ENCODE measurements around the gene SLFN11.

Gene SLFN11

GRCh38 chr17:35322749-35323148, 50.7 kb downstream of the SLFN11 start:
- TF ChIP-seq EZH2phosphoT487 (IDR thresholded peaks at IDR 0.05; ENCODE audit: borderline replicate concordance, low read length) (no peak), CTCF (IDR thresholded peaks at IDR 0.05; ENCODE audit: low read depth, low read length, poor library complexity, severe bottlenecking) (no peak)
- no peak overlapping the region for H3K27ac ChIP-seq (ENCODE audit: low read depth, low read length)
- H4K20me1 ChIP-seq (ENCODE audit: control insufficient read depth, insufficient read depth, low read depth, low read length) = no peaks in the 10 kb centered on the region
- no peaks in the 10 kb centered on the region for H3F3A ChIP-seq (ENCODE audit: control insufficient read depth, insufficient read depth)
- H3K4me2 ChIP-seq (ENCODE audit: low read length) = no peak overlapping the region
- peaks cover 4% of the 10 kb centered on the region; the same call in 1 of the 2 replicates for H3K9me3 ChIP-seq (ENCODE audit: control insufficient read depth, insufficient read depth, low read length)
- no peaks in the 10 kb centered on the region for H3K9me2 ChIP-seq (replicated peaks; ENCODE audit: control insufficient read depth, low read length)
- no peaks in the 10 kb centered on the region for H3K36me3 ChIP-seq (ENCODE audit: control insufficient read depth, low read length)
- H3K4me1 ChIP-seq (ENCODE audit: control insufficient read depth, low read length) = no peaks in the 10 kb centered on the region
- H3K79me2 ChIP-seq (ENCODE audit: control insufficient read depth, low read length) = no peaks in the 10 kb centered on the region
- H3K27me3 ChIP-seq (ENCODE audit: control insufficient read depth, low read length) = peaks cover 5% of the 10 kb centered on the region; the same call in 1 of the 2 replicates
- no peak overlapping the region for H3K4me3 ChIP-seq (ENCODE audit: low read length)

DNA sequence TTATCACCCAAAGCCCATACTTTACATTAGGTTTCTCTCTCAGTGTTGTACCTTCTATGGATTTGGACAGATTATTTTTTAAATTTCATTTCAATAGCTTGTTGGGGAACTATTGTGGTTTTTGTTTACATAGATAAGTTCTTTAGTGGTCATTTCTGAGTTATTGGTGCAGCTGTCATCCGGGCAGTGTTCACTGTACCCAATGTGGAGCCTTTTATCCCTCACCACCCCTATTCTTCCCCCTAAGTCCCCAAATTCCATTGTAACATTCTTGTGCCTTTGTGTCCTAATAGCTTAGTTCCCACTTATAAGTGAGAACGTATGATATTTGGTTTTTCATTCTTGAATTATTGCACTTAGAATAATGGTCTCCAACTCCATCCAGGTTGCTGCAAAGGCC, 57.5 kb downstream of the SLFN11 start:
- H4K20me1 ChIP-seq (ENCODE audit: control insufficient read depth, insufficient read depth, low read depth, low read length) = no peaks in the 10 kb centered on the region
- H3F3A ChIP-seq (ENCODE audit: control insufficient read depth, insufficient read depth) = no peaks in the 10 kb centered on the region
- H3K36me3 ChIP-seq (ENCODE audit: control insufficient read depth, low read length) = no peaks in the 10 kb centered on the region
- no peak overlapping the region for H3K4me3 ChIP-seq (ENCODE audit: low read length)
- H3K27ac ChIP-seq (ENCODE audit: low read depth, low read length) = no peak overlapping the region
- no peak overlapping the region for H3K4me2 ChIP-seq (ENCODE audit: low read length)
- no peaks in the 10 kb centered on the region for H3K79me2 ChIP-seq (ENCODE audit: control insufficient read depth, low read length)
- H3K9me3 ChIP-seq (ENCODE audit: control insufficient read depth, insufficient read depth, low read length) = no peaks in the 10 kb centered on the region
- TF ChIP-seq EZH2phosphoT487 (IDR thresholded peaks at IDR 0.05; ENCODE audit: borderline replicate concordance, low read length) (no peak), CTCF (IDR thresholded peaks at IDR 0.05; ENCODE audit: low read depth, low read length, poor library complexity, severe bottlenecking) (no peak)
- no peaks in the 10 kb centered on the region for H3K9me2 ChIP-seq (replicated peaks; ENCODE audit: control insufficient read depth, low read length)
- H3K4me1 ChIP-seq (ENCODE audit: control insufficient read depth, low read length) = peaks cover 4% of the 10 kb centered on the region
- H3K27me3 ChIP-seq (ENCODE audit: control insufficient read depth, low read length) = peaks cover 5% of the 10 kb centered on the region; the same call in 1 of the 2 replicates

DNA sequence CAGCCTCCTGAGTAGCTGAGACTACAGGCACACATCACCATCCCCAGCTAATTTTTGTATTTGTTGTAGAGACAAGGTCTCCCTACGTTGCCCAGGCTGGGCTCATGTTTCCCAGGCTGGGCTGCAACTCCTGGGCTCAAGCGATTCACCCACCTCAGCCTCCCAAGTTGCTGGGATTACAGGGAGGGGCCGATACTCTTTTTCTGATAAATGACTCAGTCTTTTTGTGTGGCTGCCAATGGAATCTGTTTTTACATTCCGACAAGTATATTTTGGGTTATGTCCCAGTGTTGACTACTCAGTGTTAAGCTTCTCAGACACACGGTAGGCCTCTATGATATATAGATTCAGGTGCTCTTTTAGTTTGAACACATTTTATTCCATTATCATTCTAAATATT, 58.1 kb downstream of the SLFN11 start:
- no peaks in the 10 kb centered on the region for H3K9me3 ChIP-seq (ENCODE audit: control insufficient read depth, insufficient read depth, low read length)
- no peaks in the 10 kb centered on the region for H3K9me2 ChIP-seq (replicated peaks; ENCODE audit: control insufficient read depth, low read length)
- H3K27me3 ChIP-seq (ENCODE audit: control insufficient read depth, low read length) = peaks cover 5% of the 10 kb centered on the region; the same call in 1 of the 2 replicates
- H3K27ac ChIP-seq (ENCODE audit: low read depth, low read length) = no peak overlapping the region
- no peaks in the 10 kb centered on the region for H4K20me1 ChIP-seq (ENCODE audit: control insufficient read depth, insufficient read depth, low read depth, low read length)
- peaks cover 4% of the 10 kb centered on the region for H3K4me1 ChIP-seq (ENCODE audit: control insufficient read depth, low read length)
- no peaks in the 10 kb centered on the region for H3F3A ChIP-seq (ENCODE audit: control insufficient read depth, insufficient read depth)
- no peak overlapping the region for H3K4me2 ChIP-seq (ENCODE audit: low read length)
- no peaks in the 10 kb centered on the region for H3K36me3 ChIP-seq (ENCODE audit: control insufficient read depth, low read length)
- TF ChIP-seq EZH2phosphoT487 (IDR thresholded peaks at IDR 0.05; ENCODE audit: borderline replicate concordance, low read length) (no peak), CTCF (IDR thresholded peaks at IDR 0.05; ENCODE audit: low read depth, low read length, poor library complexity, severe bottlenecking) (no peak)
- H3K79me2 ChIP-seq (ENCODE audit: control insufficient read depth, low read length) = no peaks in the 10 kb centered on the region
- no peak overlapping the region for H3K4me3 ChIP-seq (ENCODE audit: low read length)
